HG02852 (cell line): Measurements from ENCODE around the gene ZNF366.
A peak's percentile ranks its signal among the peaks of the same experiment; 100 is the strongest.

Experiments
- ATAC-seq: cut with Tn5 transposase; IDR thresholded peaks from one replicate; pipeline ENCODE4 v1.9.1; 2021; ENCODE audit warnings: mild to moderate bottlenecking, moderate library complexity; ENCODE audit not compliant: unreplicated experiment

The ZNF366 gene

DNA sequence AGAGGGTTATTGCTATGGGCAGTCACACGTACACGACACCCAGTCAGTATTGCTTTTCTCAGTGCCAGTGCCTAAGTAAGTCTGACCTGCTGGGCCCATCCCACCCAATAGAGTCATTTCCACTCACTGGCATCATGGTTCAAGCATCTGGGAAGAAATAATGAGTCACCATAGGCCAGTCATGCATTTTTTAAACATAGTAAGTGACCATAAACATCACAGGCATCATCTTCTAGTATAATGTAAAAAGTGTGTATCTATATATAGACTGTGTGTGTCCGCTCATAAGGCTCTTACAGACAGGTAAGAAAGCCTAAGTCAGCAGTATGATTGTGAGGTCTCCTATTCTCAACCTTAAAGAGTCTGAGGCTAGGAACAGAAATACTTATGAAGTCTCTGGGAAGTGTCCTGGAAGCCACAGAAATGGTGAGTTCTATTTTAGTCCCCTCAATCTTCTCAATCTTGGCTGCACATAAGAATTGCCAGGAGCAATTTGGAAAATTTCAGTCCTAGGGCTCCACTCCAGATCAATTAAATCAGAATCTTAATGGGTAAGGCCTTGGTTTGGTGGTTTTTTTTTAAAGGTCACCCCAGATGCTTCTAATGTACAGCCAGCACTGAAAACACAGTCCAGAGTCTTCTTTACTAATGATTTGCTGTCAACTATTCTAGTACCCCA, 65.2 kb downstream of the ZNF366 start:
- ATAC-seq: no peak

DNA sequence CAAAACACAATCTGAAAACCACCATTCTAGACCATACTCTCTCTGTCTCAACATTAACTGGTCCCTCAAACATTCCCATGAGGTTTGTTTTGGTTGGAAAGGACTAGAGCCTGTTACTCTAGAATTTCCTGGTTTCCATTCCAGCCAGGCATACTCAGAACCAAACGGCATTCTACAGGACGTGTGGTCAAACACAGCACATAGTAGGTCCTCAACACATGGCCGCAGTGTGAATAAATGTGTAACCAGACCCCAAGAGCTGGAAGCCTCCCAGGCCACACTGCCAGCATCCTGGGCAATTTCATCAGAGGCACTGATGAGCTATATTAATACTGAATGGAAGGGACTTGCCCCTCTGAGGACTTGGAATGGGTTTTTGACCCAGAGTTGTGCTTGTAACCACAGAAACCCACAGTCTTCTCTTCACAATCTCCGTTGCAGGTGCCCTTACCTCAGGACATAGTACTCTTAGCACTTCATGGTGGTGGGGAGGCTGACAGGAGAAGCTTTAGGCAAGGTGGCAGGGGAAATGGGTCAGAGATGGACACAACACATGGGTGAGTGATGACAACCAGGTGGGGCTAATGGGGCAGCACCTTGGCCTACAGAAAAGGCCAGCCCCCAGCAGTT, 66.0 kb downstream of the ZNF366 start:
- ATAC-seq: no peak

DNA sequence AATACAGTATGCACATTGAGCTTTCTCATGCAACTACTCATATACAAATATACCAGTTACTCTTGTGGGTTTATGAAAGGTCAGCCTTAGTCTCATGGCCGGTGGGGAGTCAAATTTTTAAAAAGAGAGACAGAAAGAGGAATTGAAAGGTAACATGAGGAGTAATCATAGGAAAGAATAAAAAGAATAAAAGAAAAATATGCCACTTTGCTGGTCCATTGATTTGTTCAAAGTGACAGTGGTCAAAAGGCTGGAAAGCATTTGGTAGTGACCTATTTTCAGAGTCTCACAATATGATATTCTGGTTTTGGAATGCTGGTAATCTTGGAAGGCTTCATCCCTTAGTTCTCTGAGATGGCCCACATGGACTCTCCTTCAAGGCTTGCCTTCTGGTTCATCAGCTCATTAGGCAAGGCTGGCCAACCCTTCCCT, 67.0 kb downstream of the ZNF366 start:
- no peak for ATAC-seq

DNA sequence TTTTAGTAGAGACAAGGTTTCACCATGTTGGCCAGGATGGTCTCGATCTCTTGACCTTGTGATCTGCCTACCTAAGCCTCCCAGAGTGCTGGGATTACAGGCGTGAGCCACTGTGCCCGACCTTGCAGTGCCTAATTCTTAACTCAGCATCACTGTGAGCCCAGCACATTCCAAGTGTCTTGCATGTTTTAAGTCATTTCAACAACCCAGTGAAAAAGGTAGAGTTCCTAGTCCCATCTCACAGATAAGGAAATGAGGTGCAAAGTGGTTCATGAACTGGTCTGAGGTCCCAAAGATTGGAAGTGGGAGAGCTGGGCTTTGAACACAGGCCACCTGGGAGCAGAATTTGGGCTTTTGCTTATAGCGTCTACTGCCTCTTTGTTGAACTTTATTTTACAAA, 68.0 kb downstream of the ZNF366 start:
- no peak for ATAC-seq

DNA sequence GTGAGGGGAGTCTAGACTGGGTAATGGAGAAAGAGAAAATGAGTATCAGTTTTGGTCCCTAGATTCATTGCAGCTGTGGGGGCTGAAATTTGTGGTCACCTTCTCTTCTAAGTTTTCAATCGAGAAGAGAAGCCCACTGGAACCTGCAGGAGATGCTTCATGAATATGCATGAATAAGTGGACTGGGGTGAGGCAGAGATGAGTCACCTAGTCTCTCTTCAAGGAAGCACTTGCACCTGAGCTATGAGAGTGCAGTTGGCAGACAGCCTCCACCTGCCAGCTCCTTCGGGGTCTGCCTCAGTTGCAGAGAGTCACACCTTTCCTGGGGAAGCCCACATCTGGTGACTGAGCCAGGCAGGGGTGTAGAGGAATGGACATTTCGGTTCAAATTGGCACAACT, 69.1 kb downstream of the ZNF366 start:
- no peak for ATAC-seq

DNA sequence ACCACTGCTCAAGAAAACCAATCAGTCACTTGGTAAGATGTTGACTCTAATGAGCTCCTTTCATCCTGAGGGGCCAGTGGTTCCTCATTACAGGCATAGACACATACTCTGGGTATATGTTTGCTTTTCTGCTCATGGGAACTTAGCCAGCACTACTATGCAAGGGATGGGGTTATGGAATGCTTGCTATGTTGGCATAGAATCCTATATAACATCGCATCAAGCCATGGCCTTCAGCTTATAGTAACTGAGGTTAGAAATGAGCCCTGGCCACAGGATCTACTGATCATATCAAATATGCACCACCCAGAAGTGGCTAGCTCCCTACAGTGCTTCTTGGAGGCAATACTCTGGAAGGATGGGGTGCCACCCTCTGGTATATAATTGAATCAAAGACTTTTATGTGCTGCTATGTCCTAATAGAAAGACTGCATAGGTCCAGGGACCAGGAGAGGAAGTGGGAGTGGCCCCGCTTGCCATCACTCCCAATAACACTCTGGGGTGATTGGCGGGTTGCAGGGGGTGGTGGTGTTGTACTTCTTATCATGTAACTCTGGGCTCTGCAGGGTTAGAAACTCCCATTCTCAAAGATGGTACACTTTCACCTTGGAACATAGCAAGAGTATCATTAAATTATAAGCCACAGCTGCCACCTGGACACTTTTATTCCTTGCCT, 70.3 kb downstream of the ZNF366 start:
- ATAC-seq: no peak

DNA sequence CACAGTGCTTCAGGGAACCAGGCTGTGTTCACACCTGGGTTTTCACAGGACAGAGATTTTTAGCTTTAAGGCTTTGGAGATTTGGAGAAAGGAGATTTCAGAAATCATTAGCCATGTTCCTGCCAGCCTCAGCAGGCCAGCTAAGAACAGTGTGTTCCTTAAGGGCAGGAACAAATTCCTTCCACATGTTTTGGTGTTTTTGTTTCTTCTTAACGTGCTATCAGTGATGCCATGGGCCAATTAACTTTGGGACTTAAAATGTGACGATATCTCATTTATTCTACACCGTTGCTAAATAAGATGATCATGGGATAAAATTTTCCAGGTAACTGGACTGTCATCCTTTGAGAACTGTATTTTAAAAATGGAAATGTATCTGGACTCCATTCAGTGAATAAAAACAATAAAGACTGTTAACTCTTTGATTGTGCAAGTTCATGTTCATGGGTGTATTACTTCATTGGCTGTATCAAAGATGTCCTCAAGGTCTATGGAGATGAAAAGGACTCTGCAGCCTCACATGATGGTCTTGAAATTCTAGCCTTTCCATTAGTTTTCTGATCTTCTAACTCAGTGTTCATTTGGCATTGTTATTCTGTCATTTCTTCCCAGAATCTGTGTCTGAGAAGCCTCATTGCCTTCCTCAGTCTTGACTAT, 72.3 kb downstream of the ZNF366 start:
- ATAC-seq: no peak

DNA sequence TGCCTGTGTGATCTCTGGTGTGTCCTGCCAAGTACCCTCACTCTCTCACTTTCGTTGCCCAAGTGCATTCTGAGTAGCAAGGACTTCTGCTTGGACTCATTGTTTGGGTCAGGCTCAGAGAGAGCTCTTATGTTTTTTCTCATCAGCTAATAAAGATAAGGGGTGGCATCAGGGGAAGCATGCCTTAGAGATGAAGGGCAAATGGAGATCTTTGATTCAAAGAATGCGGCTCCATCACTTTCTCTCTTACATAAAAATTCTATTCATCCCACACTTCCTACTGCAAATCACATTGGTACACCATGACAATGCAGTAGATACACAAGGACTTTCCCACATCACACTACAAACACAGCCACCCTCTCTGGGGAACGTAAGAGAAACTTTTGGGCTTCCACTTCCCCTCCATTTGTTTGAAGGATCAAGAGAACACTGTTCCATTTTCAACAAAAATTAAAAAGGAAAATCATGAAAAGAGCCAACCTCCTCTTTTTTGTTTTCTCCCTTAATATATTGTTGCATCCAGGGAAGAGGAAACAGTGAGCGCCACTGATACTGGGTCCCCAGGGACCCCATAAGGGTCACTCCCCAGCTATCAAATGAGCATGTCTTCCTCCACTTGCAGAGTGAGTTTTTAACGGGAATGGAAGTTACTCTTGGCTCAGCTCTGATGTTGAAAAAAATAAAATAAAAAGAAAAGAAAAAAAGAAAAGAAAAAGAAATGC, 73.0 kb downstream of the ZNF366 start:
- no peak for ATAC-seq

DNA sequence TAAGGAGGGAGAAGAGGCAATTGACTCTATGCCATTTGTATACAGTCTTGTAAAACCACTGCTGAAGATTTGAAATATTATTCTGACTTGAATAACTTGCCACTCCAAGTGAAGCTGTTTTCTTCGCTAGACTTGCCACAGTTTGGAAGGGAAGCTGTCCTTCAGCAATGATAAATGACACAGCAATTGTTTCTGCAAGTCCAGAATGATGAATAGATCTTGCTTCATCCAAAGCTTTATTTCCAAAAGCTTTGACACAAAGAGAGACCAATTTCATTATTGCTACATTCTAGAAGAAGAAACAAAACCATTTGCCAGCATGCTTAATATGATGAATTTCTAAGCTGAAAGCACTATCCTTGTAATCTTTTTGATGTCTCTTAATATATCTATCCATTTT, 73.7 kb downstream of the ZNF366 start:
- ATAC-seq: no peak

DNA sequence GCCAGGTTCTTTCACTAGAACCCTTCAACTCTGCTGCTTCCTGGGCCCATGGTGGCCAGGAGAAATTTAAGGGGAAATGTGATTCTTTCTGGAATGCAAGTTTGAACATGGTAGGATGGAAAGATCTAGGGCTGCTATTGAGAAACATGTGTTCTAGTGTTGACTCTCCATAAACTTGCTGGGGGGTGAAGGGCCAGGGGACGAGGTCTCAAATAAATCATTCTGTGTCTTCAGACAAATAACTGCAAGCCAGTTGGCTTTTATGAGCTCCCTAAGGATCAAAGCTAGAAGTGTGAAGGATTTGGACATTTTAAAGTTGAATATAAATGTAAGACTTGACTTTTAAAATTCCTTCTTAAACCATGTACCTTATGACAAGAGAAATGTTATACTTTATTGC, 78.5 kb downstream of the ZNF366 start:
- ATAC-seq: no peak

DNA sequence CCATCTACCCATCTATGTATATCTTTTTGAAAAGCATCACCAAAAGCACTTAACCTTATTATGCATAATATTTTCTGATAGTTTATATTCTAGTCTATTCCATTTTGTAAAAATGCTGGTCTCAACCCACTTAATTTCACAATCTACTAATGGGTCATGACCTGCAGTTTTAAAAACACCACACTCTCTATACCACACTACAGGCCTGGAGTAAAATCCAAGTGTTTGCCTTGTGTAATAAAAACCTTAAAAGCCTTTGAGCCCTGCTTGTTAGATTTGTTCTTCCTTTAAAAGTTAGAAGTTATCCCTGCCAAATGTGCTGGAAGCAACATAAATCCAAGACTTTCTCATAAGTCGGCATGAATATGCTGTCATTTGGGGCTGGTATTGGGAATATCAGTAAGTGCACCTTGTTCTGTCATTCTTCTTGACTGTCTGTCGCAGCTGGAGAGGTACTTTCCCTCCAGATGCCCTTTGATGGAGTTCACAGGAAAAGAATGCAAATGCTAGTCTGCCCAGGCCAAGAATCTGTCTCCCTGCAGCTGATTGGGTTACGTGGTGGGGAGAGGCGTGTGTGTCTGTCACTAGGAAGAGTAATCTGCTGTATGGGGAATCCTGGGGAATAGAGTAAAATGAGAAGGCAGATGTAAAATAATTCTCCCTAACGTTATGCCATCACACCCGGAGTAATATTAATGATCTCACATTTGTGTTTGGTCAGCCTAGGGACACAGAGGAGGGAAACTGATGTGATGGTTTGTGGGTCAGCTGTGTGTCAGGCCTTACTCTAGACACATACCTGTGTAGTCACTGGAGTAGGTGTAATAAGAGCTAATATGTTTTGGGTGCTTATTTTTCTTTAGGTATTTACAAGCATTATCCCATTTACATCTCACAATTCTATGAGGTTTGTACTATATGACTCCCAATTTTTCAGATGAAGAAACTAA, 79.4 kb downstream of the ZNF366 start:
- peak; percentile 60 for ATAC-seq

DNA sequence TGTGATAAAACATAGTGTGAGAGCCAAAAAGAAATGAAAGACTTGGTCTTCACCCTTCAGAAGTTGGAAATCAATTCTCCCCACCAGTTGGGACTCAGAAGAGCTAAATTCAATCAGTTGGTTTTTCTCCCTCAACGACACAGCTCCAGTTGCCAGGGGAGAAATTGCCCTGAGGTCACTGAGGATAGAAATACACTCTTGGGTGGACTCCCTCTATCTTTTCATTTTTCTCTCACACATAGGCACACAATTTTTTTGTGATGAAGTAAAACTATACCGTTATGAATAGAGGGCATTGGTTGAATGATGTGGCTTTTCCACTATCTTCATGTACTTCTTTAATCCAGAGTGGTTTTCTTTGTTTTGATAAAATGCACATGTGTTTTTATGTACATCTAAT, 80.2 kb downstream of the ZNF366 start:
- no peak for ATAC-seq

DNA sequence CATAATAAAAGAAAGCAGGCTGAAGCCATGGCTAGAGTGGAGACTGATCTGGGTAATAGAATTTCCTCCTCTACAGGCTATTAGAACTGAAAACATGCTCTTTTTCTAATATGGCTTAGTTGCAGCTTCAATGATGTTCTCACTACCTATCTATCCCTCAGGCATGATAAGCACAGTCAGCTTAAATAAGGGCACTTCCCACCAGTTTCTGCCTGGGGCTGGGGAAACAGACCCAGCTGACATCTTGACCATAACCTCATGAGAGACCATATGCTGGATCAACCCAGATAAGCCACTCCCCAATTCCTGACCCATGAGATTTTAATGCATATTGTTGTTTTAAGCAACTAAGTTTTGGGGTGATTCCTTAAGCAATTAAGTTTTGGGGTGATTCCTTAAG, 81.2 kb downstream of the ZNF366 start:
- ATAC-seq: no peak

DNA sequence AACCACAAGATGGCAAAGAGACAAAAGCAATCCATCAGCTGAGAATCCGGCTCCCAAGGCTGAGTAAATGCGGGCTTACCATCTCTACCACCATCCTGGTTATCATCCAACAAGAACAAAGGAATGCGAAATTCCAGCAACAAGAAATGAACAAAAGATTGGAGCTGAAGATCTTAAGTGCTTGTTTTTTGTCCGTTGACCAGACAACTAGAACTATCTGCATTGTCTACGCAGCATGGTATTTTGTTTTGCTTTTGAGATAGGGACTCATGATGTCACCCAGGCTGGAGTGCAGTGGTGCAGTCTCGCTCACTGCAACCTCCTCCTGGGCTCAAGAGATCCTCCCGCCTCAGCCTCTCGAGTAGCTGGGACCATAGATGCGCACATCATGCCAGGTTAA, 88.9 kb downstream of the ZNF366 start:
- no peak for ATAC-seq

DNA sequence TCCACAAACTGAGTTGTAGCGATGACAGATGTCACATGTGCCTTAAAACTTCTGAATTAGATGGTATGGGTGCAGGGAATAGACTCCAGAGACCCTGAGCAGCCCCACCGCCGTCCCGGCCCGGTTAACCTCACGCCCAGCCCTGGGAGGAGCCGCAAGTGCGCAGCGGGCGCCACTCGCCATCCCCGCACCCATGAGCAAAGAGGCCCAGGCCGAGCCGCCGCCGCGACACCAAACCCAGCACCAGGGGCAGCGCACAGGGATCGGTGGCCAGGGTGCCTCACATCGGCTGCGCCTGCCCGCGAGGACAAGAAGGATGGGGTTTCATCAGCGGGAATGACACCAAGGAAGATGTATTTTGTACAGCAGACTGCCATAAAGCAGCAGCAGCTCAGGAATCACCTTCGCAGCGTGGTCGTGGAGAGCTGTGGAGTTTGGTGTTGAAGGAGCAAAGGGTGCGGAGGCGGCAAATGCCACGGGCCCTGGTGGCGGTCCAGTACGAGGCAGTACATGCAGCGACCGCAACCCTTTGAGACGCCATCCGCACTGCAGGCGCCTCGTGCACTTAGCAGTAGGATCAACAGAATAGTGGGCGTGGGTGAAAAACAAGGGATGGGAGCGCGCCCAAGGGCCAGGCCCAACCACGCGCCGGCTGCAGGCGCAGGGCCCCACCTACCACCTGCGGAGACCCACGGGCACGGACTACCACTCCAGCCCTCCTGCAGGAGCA, 89.7 kb downstream of the ZNF366 start:
- no peak for ATAC-seq

DNA sequence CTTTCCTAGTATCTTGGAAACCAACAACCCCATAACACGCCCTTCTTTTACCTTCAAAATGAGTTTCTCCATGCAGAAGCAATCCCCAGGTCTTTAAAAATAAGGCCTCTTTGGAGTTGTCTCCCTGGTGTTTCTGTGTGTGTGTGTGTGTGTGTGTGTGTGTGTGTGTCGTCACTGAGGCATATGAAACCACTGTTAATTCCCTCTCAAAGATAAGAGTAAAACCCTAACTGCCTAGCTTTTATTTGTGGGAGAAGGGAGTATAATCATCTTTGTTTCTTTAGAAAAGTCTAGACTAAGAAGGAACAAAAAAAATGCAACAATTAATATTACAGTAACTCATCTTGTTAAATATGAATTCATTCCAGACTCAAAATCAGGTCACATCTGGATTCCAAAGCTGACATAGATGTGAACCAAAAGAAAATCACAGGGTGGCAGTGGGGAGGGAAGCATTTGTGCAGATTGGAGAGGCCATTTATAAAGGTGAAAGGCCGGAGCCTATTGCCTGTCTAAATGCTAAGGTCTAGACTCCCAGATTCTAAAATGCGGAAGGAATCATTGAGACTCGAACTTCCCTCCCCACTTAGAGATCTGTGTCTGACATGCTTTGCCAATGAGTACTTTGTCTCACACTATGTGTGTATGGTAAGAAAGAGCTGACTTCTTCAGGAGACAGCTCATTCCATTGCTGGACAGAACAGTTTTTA, 91.4 kb downstream of the ZNF366 start:
- no peak for ATAC-seq

DNA sequence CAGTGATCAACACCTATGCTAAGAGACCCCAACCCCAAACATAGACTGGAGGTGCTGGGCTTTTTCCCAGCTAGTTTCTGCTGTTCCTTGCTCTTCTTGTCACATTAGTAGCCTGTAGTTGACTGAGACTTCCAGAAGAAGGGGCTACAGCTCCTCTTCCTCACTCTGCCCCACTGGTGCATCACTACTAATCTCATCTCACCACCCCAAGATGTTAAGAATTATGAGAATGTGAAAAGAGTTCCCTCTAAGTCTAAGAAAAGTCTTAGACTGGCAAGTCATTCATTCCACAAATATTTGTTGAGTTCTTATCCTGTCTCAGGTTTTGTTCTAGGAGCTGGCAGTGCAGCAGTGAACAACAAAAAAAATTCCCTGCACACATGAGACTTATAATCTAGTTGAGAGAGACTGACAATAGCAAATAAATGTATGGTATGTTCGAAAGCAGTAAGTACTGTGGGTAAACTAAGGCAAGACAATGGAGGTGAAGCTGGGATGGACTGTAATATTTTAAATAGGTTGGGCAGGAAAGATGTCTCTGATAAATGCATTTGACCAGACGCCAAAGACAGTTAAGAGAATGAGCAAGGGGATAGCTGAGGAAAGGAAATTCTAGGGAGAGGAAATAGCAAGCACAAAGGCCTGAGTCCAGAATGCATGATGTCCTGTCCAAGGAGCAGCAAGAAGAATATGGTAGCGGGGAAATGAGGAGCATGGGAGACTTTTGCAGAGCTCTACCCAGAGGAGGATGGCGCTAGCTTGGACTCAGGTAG, 94.7 kb downstream of the ZNF366 start:
- no peak for ATAC-seq

DNA sequence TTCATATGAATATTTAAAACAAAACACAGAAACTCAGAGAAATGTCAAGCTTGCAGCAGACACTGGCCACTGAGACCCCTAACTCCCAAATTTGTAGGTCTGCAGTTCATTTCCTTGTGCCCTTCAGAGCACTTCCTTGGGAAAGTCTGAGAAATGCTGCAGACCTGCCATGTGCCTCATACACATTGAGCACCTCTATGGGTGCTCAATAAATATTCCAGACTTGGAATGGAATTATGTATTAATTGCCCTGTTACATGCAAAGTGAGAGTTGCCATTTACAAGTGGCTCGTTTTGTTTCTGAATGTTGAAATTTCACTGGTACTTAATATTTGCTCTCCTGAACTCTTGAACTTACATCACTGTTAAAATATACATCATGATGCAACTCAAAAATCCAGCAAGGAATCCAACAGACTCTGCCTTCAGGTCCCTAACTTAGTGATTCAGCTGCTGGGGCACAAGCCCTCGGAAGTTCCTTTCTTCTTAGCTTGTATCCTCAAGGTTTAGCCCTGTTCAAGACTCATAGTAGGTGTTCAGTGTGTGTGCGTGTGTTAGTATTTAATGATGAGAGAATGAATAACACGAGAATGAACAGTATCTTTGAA, 96.4 kb downstream of the ZNF366 start:
- no peak for ATAC-seq
